ENCODE data around the gene KIAA1549. TPM values are rescaled to one million over a fixed set of nuclear protein-coding genes. Genes with fewer than 3 reads are reported as not detected.

Gene KIAA1549
- total RNA-seq, 1 donor from 2014 or later, result 5.7 TPM

DNA sequence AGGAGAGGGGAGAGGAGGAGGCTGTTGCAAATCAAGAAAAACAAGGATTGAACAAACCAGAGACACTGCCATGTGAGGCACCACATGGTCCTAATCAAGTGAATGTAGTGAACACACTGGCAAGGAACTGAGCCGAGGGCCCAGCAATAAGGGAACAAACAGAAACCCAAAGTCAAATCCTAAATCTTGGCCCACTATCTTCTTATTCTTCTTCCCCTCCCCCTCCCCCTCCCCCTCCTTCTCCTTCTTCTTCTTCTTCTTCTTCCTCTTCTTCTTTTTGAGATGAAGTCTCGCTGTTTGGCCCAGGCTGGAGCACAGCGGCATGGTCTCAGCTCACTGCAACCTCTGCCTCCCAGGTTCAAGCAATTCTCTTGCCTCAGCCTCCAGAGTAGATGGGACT lies 24.0 kb downstream of the KIAA1549 start:
- ATAC-seq (no peak), DNase-seq (no peak)
- intact Hi-C loops (cut with DNase I), result no loop called here
- Histone ChIP-seq H3K36me3 (no peaks in the 10 kb centered on the region), H3K4me3 (no peak overlapping the region), H3K27ac (no peak overlapping the region), H3K27me3 (no peaks in the 10 kb centered on the region), H3K4me1 (peaks cover 4% of the 10 kb centered on the region), H3K9me3 (no peaks in the 10 kb centered on the region)
- no peak for TF ChIP-seq CTCF (IDR thresholded peaks at IDR 0.05)

DNA sequence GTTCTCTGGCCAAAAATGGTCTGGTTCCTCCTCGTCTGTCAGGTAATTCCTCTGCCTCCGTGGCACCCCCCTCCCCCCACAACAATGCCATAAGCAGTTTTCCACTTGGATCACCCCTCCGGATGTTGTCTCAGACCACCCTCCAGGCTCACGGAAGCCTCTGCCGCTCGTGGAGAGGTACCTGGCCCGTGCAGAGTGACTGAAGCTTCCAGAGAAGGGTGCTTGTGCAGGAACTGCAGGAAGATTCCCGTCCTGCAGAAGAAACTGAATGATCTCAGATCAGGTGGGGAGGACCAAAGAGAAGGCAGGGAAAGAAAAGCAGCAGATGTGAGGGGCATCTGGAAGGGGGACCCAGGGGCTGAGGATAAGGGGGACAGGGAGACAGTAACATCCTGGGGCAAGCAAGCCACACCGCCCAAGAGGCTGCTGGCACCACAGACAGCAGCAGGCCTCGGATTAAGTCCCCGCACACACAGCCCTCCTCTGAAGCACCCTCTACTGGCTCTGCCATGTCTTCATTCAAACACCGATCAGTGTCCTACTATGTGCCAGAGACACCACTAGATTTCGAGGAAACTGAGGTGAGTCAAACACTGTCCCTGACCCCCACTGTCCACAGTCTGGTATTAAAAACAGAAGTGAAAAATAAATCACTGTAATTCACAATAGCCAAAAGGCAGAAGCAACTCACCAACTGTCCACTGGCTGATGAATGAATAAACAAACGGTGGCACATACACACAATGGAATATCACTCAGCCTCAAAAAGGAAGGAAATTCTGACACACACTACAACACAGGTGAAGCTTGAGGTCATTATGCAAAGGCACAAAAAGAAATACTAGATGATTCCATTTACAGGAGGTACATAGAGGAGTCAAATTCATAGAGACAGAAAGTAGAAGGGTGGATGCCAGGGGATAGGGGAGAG lies 26.4 kb downstream of the KIAA1549 start:
- Histone ChIP-seq H3K36me3 (no peaks in the 10 kb centered on the region), H3K4me1 (no peaks in the 10 kb centered on the region), H3K4me3 (no peak overlapping the region), H3K27me3 (no peaks in the 10 kb centered on the region), H3K27ac (no peak overlapping the region), H3K9me3 (no peaks in the 10 kb centered on the region)
- TF ChIP-seq CTCF (IDR thresholded peaks at IDR 0.05), result no peak
- ATAC-seq, result peak; percentile 14
- DNase-seq, result no peak
- intact Hi-C loops (cut with DNase I), result no loop called here

GRCh38 chr7:138952791-138953190 lies 28.4 kb downstream of the KIAA1549 start:
- Histone ChIP-seq H3K27ac (no peak overlapping the region), H3K4me3 (no peak overlapping the region), H3K36me3 (no peaks in the 10 kb centered on the region), H3K27me3 (no peaks in the 10 kb centered on the region), H3K4me1 (no peaks in the 10 kb centered on the region), H3K9me3 (no peaks in the 10 kb centered on the region)
- no peak for TF ChIP-seq CTCF (IDR thresholded peaks at IDR 0.05)
- DNase-seq (no peak), ATAC-seq (no peak)
- intact Hi-C loops (cut with DNase I), result no loop called here

GRCh38 chr7:138951953-138952352 lies 29.2 kb downstream of the KIAA1549 start:
- Histone ChIP-seq H3K9me3 (no peaks in the 10 kb centered on the region), H3K27ac (no peak overlapping the region), H3K27me3 (no peaks in the 10 kb centered on the region), H3K36me3 (no peaks in the 10 kb centered on the region), H3K4me3 (no peak overlapping the region), H3K4me1 (no peaks in the 10 kb centered on the region)
- intact Hi-C loops (cut with DNase I), result no loop called here
- TF ChIP-seq CTCF (IDR thresholded peaks at IDR 0.05), result no peak
- ATAC-seq (no peak), DNase-seq (no peak)

GRCh38 chr7:138949421-138950088 lies 31.6 kb downstream of the KIAA1549 start:
- H3K9me3 ChIP-seq, result no peaks in the 10 kb centered on the region
- no peak overlapping the region for H3K27ac ChIP-seq
- DNase-seq (no peak), ATAC-seq (no peak)
- no peaks in the 10 kb centered on the region for H3K36me3 ChIP-seq
- no peaks in the 10 kb centered on the region for H3K4me1 ChIP-seq
- no peak overlapping the region for H3K4me3 ChIP-seq
- TF ChIP-seq CTCF (IDR thresholded peaks at IDR 0.05), result no peak
- H3K27me3 ChIP-seq, result no peaks in the 10 kb centered on the region
- intact Hi-C loops (cut with DNase I), result no loop called here

Data from upper lobe of right lung (tissue), 1 donor.